HepG2 (cell line): ENCODE results near the gene TAT. TPM values are rescaled to one million over a fixed set of nuclear protein-coding genes. Genes with fewer than 3 reads are reported as not detected.

Experiments used
- AGO2 ChIP-seq: fragments of 200-400 bp; formaldehyde crosslinking; optimal IDR thresholded peaks from 2 replicates; pipeline ENCODE3; 2017; ENCODE audit warnings: mild to moderate bottlenecking, low read depth, low read length, moderate library complexity
- ATF7-NPFF ChIP-seq: sonication (generic); formaldehyde crosslinking; IDR thresholded peaks from 2 replicates; pipeline ENCODE4 v1.8.1; 2023; ENCODE audit warnings: mild to moderate bottlenecking, low read depth, missing genetic modification reagents, moderate library complexity
- ETV5 ChIP-seq: IDR thresholded peaks from 2 replicates; pipeline ENCODE4 v1.6.1; 2018; ENCODE audit warnings: missing biosample characterization, missing genetic modification reagents, inconsistent platforms, borderline replicate concordance
- HDAC2 ChIP-seq: sonication (generic); formaldehyde crosslinking; IDR thresholded peaks from 2 replicates; pipeline ENCODE4 v1.4.0; 2020; ENCODE audit warnings: missing genetic modification reagents
- HIC2 ChIP-seq: sonication (generic); formaldehyde crosslinking; IDR thresholded peaks from 2 replicates; pipeline ENCODE4 v1.9.0; 2022; ENCODE audit warnings: low read depth, missing genetic modification reagents
- HOXA5 ChIP-seq: sonication (generic); formaldehyde crosslinking; IDR thresholded peaks from 2 replicates; pipeline ENCODE4 v1.4.0; 2020; ENCODE audit warnings: missing genetic modification reagents
- KLF12 ChIP-seq: sonication (generic); formaldehyde crosslinking; IDR thresholded peaks from 2 replicates; pipeline ENCODE4 v1.4.0; 2020; ENCODE audit warnings: missing genetic modification reagents, borderline replicate concordance
- NFKBIZ ChIP-seq: IDR thresholded peaks from 2 replicates; pipeline ENCODE4 v1.6.1; 2018; ENCODE audit warnings: missing genetic modification reagents, missing compliant biosample characterization
- ZNF703 ChIP-seq: sonication (generic); formaldehyde crosslinking; IDR thresholded peaks from 2 replicates; pipeline ENCODE4 v1.5.1; 2020; ENCODE audit warnings: missing genetic modification reagents, mild to moderate bottlenecking, moderate library complexity, borderline replicate concordance
- polyA plus RNA-seq, 8 experiments: library from polyadenylated mRNA; depleted of rRNA in 3 of 8; stranded (reverse) in 7 of 8; unstranded in 1 of 8; fragments of >200 nt; fragmentation: Illumina TruSeq in 4 of 8; extraction: Trizol in 4 of 8; gene quantifications; 2 replicates each; pipeline versions ENCODE4 v1.2.1 to v1.2.3, GENCODE V29; 2011 to 2016; ENCODE audit warnings: low read depth in 4 of 8, missing spikeins in 1 of 8, mixed read lengths in 1 of 8; ENCODE audit not compliant: insufficient read depth in 1 of 8
- total RNA-seq, 5 experiments: library from RNA; depleted of rRNA; stranded (reverse); fragments of >200 nt; fragmentation: Illumina TruSeq; extraction: Trizol; gene quantifications; 2 replicates each; pipeline ENCODE4 v1.2.3, GENCODE V29; 2016; ENCODE audit warnings: low read depth in 1 of 5
- TF ChIP-seq, protein P1 (sequence below), 2 experiments: sonication (generic) in 1 of 2; formaldehyde crosslinking in 1 of 2; IDR thresholded peaks; 2 replicates each; pipeline versions ENCODE4 v1.6.1 to v1.9.0; 2014 to 2022; ENCODE audit warnings: antibody characterized with exemption in 1 of 2, borderline replicate concordance in 1 of 2, inconsistent platforms in 1 of 2, low read depth in 1 of 2, missing genetic modification reagents in 1 of 2
- TF ChIP-seq, protein P2 (sequence below), 2 experiments: fragments of 450-650 bp in 1 of 2; sonication (generic) in 1 of 2; formaldehyde crosslinking in 1 of 2; IDR thresholded peaks; 2 replicates each; pipeline versions ENCODE4 v1.6.1 to v1.8.0; 2016 to 2022; ENCODE audit warnings: antibody characterized with exemption in 1 of 2, mild to moderate bottlenecking in 1 of 2, missing genetic modification reagents in 1 of 2

The TAT gene
- total and polyA plus RNA-seq, 2 of the 13 experiments (the other 11 are each of a cell fraction or from before 2014, with no cell fraction given): 1.6 to 5.8 TPM

DNA sequence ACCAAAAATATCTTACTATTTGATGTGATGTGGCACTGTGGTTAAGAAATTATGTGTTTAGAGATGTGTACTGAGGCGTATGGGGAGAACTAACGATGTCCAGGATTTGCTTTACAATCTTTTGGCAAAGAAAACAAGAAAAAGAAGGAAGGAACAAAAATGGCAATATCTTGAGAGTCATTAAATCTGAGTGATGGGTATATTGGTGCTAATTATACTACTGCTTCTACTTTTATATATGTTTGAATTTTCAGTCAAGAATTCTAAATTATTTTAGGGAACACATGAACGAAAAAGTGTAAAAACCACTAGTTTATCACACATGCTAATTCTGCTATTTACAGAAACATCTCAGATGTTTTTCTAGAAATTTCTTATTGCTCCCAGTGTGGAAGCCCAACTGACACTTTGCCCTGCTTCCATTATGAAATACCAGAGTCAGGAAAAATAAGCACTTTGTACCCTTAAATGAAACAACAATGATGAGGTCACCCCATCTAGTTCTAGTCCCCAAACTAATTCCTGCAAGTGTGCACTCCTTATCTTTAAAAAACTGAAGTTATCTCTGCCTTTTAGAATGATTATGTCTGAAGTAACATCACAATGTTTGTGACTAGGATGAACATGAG lies 18.8 kb downstream of the TAT start (continued):
- no peak for TF ChIP-seq HIC2 (CRISPR knock-in tag)
- TF ChIP-seq, protein P1, sequence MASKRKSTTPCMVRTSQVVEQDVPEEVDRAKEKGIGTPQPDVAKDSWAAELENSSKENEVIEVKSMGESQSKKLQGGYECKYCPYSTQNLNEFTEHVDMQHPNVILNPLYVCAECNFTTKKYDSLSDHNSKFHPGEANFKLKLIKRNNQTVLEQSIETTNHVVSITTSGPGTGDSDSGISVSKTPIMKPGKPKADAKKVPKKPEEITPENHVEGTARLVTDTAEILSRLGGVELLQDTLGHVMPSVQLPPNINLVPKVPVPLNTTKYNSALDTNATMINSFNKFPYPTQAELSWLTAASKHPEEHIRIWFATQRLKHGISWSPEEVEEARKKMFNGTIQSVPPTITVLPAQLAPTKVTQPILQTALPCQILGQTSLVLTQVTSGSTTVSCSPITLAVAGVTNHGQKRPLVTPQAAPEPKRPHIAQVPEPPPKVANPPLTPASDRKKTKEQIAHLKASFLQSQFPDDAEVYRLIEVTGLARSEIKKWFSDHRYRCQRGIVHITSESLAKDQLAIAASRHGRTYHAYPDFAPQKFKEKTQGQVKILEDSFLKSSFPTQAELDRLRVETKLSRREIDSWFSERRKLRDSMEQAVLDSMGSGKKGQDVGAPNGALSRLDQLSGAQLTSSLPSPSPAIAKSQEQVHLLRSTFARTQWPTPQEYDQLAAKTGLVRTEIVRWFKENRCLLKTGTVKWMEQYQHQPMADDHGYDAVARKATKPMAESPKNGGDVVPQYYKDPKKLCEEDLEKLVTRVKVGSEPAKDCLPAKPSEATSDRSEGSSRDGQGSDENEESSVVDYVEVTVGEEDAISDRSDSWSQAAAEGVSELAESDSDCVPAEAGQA (IDR thresholded peaks at IDR 0.05; ENCODE audit: low read depth): no peak
- TF ChIP-seq, protein P1 (CRISPR knock-in tag; IDR thresholded peaks at IDR 0.05; ENCODE audit: borderline replicate concordance): no peak
- no peak for TF ChIP-seq ZNF703 (CRISPR knock-in tag)
- TF ChIP-seq, protein P2, sequence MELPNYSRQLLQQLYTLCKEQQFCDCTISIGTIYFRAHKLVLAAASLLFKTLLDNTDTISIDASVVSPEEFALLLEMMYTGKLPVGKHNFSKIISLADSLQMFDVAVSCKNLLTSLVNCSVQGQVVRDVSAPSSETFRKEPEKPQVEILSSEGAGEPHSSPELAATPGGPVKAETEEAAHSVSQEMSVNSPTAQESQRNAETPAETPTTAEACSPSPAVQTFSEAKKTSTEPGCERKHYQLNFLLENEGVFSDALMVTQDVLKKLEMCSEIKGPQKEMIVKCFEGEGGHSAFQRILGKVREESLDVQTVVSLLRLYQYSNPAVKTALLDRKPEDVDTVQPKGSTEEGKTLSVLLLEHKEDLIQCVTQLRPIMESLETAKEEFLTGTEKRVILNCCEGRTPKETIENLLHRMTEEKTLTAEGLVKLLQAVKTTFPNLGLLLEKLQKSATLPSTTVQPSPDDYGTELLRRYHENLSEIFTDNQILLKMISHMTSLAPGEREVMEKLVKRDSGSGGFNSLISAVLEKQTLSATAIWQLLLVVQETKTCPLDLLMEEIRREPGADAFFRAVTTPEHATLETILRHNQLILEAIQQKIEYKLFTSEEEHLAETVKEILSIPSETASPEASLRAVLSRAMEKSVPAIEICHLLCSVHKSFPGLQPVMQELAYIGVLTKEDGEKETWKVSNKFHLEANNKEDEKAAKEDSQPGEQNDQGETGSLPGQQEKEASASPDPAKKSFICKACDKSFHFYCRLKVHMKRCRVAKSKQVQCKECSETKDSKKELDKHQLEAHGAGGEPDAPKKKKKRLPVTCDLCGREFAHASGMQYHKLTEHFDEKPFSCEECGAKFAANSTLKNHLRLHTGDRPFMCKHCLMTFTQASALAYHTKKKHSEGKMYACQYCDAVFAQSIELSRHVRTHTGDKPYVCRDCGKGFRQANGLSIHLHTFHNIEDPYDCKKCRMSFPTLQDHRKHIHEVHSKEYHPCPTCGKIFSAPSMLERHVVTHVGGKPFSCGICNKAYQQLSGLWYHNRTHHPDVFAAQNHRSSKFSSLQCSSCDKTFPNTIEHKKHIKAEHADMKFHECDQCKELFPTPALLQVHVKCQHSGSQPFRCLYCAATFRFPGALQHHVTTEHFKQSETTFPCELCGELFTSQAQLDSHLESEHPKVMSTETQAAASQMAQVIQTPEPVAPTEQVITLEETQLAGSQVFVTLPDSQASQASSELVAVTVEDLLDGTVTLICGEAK (IDR thresholded peaks at IDR 0.05): no peak
- TF ChIP-seq, protein P2 (CRISPR knock-in tag; IDR thresholded peaks at IDR 0.05): no peak
- TF ChIP-seq HOXA5: 0 out of 2 replicates have a peak, but pooled peaks have one; percentile 25
- TF ChIP-seq KLF12: no peak
- TF ChIP-seq ATF7-NPFF (CRISPR knock-in tag): no peak
- TF ChIP-seq ETV5: no peak
- no peak for TF ChIP-seq HDAC2
- TF ChIP-seq NFKBIZ (CRISPR knock-in tag): no peak
- no peak for TF ChIP-seq AGO2
